Fibroblast of gingiva (primary cell): Measurements from ENCODE around the gene ISG20.
"Not testable (repeated sequence)": the region's sequence is repeated elsewhere in the genome, so short reads cannot be mapped to it uniquely, and the experiment has no call there.

ENCODE experiments used
- DNase-seq: peaks from one replicate; pipeline ENCODE4 v3.0.0-alpha.2; 2011; ENCODE audit warnings: low read depth

ISG20 gene

DNA sequence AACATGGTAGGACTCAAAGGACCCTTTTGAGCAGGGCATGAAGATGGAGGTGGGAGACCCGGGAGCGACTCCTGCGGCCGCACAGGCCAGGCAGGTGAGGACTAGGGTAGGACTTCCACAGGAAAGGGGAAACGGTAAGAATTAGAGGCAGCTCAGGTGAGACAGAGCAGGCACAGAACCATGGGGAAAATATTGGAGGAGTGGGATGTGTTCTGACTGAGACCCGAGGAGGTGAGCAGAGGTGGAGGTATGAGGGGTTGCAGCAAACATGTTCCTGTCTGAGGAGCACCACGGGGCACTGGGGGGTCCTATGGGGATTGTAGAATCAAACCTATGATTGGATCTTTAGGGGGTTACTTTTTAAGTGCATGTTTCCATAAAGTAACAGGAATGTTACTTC lies 1.4 kb upstream of the ISG20 start:
- DNase-seq = no peak

GRCh38 chr15:88637841-88638625 lies 783 bp upstream of the ISG20 start:
- no peak for DNase-seq

DNA sequence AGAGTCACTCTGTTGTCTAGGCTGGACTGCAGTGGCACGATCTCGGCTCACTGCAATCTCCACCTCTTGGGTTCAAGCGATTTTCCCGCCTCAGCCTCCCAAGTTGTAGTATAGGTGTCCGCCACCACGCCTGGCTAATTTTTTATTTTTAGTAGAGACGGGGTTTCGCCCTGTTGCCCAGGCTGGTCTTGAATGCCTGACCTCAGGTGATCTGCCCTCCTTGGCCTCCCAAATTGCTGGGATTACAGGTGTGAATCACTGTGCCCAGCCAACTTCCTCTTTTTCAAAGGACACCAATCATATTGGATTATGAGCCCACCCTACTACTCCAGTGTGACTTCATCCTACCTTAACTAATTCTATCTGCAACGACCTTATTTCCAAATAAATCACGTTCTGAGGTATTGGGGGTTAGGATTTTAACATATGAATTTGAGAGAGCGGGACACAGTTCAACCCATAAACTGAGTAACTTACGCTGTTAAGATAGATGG lies 3.2 kb downstream of the ISG20 start:
- no peak for DNase-seq

DNA sequence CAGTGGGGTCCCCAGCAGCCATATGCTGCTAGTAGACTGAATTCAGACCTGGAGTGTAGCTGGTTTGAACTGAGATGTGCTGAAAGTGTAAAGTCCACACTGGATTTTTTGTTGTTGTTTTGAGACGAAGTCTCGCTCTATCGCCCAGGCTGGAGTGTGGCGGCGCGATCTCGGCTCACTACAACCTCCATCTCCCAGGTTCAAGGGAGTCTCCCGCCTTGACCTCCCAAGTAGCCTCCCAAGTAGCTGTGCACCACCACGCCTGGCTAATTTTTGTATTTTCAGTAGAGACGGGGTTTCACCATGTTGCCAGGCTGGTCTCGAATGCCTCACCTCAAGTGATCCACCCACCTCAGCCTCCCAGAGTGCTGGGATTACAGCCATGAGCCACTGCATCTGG lies 3.7 kb downstream of the ISG20 start:
- not testable (repeated sequence) for DNase-seq

GRCh38 chr15:88644741-88645140 lies 5.9 kb downstream of the ISG20 start:
- no peak for DNase-seq

DNA sequence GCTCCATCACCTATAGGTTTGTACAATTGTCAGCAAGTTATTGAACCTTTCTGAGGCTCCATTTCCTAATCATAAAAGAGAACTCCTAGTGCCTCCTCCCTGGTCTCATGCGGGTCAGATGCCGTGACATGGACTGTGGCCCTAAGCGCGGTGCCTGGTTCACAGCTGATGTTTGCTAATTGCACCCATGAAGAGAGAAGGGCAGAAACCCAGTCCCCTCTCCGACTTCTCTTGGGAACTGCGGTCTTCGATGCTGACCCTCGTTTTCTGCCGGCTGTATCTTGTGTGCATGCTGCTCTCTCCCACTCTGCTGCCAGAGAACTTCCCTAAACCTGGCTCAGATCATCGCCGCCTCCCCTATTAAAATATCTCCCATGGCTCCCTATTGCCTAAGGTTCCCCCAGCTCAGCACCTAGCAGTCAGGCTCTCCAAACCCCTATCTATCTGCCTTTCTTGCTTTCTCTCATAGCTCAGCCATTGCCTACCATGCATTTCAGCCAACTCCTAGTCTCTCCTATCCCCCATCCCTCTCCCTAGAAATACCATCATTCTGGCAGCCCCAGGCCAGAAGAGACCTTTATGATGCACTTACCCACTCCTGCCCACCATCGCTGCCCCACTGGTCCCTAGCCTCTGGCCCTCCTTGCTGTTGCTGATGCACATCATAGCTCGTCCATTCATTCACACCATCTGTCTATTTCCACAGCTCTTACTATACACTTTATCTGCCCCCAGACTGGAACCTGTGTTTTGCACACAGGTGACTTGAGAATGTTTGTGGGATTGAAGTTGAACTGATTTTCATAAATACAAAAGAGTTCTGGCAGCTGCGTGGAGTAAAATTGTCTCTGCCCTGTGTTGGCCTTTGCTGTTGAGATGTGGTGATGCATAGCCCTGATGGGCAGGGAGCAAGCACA lies 6.6 kb downstream of the ISG20 start:
- DNase-seq = no peak

GRCh38 chr15:88646088-88646405 lies 7.2 kb downstream of the ISG20 start:
- no peak for DNase-seq

- DNase-seq = no peak
These were observed 8.1 kb downstream of the ISG20 start for GRCh38 chr15:88646951-88647350.

- DNase-seq = no peak
These were observed 8.7 kb downstream of the ISG20 start for GRCh38 chr15:88647351-88648105.

- no peak for DNase-seq
These were observed 9.8 kb downstream of the ISG20 start for GRCh38 chr15:88648357-88649214.

GRCh38 chr15:88649286-88649733 lies 10.5 kb downstream of the ISG20 start:
- peak; percentile 54 for DNase-seq

- no peak for DNase-seq
These were observed 11.1 kb downstream of the ISG20 start for GRCh38 chr15:88649753-88650551.

GRCh38 chr15:88650556-88650955 lies 11.7 kb downstream of the ISG20 start:
- no peak for DNase-seq

- DNase-seq = no peak
These were observed 12.4 kb downstream of the ISG20 start for GRCh38 chr15:88651136-88651732.

DNA sequence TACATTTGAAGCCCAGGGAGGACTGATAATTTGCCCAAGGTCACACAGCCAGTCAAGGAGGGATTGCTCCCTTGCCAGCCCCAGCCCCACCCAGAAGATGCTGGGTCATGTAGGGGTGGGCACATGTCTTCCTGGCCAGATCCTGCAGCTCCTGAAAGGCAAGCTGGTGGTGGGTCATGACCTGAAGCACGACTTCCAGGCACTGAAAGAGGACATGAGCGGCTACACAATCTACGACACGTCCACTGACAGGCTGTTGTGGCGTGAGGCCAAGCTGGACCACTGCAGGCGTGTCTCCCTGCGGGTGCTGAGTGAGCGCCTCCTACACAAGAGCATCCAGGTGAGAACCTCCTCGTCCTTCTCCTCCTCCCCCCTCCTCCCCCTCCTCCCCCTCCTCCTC lies 13.2 kb downstream of the ISG20 start:
- DNase-seq = no peak

GRCh38 chr15:88652456-88653199 lies 13.8 kb downstream of the ISG20 start:
- DNase-seq = no peak

GRCh38 chr15:88653200-88654064 lies 14.6 kb downstream of the ISG20 start:
- no peak for DNase-seq

GRCh38 chr15:88654430-88655102 lies 15.8 kb downstream of the ISG20 start:
- no peak for DNase-seq
